Measurements from ENCODE around the gene TBX18.

TBX18 gene

DNA sequence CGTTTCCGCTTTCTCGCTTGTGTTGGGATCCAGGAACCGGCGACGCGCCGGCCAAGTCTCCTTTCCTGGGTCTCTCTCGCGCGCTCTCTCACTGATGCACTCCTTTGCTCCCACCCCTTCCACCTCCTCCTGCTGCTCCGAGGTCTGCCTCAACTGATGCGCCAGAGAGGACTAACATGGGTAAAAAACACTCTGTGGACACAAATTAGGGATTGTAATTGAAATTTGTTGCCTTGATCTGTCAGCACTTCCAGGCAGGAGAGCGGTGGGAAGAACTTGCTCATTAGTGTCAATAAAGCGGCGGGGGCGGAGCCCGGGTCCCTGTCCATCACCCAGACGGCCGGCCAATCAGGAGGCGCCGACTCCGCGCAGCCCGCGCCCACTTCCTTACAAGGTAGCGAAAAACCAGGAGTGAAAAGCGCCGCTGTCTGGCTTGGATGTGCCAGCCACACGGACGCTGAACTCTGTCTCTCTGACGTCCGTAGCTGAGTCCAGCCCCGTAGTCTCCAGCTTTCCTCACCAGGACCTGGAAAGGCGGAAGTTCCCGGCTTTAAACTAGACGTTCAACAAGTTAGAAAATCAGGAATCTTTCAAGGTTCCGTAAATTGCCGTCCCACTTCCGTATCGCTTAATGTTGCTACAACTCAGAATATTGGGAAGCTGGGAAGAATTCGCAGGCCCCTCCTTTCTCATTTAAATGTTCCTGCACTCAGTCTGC lies at the start of gene TBX18:
Gene TBX18, minus strand, starts transcription at position 267 of the 718 bp plus-strand sequence. CDS start 417 bp downstream, outside the sequence.
- no peak for DNase-seq (ENCODE audit: low read depth in 2 of 2)

DNA sequence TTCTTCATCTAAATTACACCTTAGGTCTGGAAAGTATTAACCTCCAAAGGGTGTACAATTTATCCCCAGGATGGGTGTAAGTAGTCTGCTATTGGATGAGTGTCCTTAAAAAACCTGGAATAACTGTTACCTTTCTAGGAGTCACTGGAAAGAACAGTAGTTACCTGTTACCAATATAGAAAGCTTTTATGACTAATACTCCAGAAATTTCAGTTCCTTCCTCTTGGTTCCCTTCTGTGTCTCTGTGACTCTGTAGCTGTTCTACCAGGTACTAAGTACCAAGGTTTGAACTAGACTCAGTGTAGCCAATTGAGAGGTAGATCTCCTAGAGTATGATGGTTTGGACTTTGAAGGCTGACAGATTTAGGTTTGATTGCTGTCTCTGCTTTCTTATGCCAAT lies 47.0 kb upstream of the TBX18 start:
- DNase-seq (ENCODE audit: low read depth in 2 of 2) = no peak

DNA sequence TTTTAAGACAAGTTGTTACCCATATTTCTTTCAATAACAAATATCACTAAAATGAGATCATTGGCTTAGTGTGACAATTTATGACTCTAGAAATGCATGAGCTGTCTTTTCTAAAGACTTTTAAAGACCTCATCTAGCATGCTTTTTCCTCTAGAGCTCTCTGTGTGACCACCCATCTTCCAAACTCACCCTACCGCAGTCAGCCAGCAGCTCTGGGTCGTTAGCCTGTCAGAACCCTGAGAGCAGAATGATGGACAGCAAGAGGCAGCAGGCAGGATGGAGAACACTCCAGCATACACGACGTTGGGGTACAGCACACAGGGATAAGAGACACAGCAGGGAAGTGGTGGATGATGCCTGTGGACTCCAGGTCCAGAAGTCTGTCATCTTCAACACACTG lies 45.1 kb upstream of the TBX18 start:
- no peak for DNase-seq (ENCODE audit: low read depth in 2 of 2)

DNA sequence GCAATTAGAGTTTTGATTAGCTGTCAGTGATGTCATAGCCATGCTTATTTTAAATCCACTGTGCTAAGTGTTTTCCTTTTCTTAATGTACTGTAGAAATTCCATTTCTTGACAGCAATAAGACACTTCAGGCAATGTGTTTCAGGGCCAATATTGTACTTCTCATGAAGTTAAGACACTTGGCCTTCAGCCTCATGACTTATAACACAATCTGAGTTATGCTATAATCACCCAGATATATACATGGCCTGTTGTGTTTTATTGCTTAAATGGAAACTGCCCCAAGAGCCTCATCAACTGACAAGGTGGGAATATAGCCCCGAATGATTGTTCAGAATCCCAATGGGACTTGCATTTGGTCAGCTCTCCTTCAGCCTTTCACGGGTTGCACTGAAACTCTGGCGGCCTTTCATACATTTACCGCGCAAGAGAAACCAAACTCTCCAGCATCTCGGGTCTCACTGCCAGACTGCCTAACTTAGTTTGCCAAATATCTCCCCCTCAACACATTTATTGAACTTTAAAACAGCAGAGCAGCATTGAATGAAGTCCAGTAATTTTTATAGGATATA lies 44.2 kb upstream of the TBX18 start:
- DNase-seq (ENCODE audit: low read depth in 2 of 2) = no peak

DNA sequence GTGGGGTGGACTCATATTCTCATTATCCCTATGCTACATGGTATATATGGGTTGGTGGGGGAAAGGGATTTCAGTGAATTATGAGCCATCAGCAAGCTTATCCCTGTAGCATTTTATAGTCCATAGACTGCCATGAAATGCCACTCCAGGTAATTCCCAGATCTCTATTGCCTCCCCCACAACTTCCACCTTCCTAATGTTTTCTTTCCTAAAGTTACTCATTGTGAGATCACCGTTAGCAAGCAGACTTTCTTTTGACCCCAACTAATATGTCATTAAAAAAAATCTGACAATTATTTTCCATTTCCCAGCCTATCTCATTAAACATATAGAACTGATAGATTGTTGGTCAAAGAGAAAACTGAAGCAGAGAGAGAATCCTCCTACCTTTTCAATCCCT lies 40.7 kb upstream of the TBX18 start:
- DNase-seq (ENCODE audit: low read depth in 2 of 2) = no peak

DNA sequence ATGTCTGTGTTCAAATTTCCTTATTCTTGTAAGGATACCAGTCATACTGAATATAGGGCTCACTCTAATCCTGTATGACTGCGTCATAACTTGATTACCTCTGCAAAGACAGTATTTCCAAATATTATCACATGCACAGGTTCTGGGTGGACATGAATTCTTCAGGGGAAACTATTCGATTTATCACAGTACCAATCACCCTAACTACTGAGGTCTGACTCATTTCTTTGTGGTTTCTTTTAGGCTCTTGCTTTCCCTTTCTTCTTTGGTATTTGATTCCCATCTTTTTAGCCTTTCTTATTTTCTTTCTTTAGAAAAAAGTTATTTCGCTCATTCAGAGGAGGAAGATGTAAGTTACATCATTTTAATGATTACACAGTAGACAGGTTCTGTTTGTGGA lies 40.3 kb upstream of the TBX18 start:
- no peak for DNase-seq (ENCODE audit: low read depth in 2 of 2)

DNA sequence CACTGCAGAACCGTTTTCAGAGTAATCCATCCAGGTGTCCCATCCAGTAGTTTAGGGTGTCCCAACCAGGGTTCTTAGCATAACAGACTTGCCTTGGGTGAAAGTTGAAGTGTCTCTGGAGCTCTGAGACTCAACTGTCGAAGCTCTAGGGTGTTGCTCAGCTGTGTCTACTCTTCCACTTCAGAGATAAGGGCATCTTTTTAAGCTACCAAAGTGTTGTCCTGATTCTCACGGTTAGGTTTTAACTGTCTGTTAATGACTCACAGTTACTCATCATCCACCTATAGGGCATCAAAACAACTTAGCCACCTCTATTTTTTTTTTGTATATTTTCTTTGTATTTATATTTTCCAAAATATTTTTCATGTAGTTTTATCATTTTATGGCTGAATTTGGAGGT lies 36.9 kb upstream of the TBX18 start:
- DNase-seq (ENCODE audit: low read depth in 2 of 2) = no peak

DNA sequence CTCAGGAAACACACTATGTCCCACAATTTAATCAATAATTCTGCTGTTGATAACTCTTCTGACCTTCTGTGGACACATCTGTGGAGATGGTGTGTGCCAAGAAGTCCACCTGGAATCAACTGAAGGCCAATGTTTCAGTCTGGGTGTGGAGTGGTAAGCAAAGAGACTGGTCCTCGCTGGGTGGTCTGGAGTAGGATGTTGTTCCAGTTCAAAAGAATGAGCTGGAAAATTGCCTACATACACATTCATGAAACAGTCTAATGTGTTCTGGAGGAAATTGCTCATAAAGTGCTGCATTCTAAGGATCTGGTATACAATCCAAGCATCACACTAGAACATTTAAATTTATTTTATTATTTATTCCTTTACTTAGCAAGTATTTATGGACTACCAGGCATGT lies 33.9 kb upstream of the TBX18 start:
- no peak for DNase-seq (ENCODE audit: low read depth in 2 of 2)

DNA sequence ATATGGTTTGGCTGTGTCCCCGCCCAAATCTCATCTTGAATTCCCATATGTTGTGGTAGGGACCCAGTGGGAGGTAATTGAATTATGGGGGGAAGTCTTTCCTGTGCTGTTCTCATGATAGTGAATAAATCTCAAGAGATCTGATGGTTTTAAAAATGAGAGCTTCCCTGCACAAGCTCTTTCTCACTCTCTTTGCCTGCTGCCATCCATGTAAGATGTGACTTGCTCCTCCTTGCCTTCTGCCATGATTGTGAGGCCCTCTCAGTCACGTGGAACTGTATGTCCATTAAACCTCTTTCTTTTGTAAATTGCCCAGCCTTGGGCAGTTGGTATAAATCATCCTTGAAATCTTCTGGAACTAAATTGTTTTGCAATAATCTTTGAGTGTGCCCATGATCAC lies 31.9 kb upstream of the TBX18 start:
- no peak for DNase-seq (ENCODE audit: low read depth in 2 of 2)

DNA sequence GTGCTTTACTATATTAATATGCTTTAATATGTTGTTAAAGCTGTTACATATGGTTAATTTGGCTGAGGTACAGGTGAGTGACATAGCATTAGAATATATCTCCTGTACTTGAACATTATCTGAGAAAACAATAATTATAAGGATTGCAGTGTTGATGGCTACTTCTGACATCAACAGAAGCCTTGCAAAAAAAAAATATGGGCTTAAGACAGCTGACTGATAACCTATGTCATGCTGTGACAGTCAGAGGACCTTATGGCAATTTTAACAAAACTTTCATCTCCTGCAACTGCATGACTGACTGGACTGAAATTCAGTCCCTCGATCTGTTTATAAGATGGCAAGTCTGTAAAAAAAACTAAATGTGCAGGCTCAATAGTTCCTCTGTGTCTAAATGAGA lies 27.5 kb upstream of the TBX18 start:
- no peak for DNase-seq (ENCODE audit: low read depth in 2 of 2)

DNA sequence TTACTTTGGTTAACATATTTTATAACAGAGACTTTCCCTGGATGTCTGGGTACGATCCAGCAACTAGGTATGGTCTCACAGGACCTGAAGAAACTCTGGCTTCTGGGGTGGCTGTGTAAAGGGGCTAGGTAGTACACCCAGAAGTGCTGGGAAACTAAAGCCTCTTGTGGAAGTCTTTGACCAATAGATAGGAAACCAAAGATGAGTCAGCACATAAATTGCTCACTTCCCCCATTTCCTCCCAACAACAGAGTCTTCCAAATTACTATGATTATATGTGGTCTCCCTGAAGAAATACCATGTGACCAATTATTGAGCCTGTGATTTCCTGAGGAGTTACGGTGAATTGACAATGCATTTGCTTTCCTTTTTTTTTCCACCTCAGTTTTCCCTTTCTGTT lies 26.8 kb upstream of the TBX18 start:
- DNase-seq (ENCODE audit: low read depth in 2 of 2) = no peak

DNA sequence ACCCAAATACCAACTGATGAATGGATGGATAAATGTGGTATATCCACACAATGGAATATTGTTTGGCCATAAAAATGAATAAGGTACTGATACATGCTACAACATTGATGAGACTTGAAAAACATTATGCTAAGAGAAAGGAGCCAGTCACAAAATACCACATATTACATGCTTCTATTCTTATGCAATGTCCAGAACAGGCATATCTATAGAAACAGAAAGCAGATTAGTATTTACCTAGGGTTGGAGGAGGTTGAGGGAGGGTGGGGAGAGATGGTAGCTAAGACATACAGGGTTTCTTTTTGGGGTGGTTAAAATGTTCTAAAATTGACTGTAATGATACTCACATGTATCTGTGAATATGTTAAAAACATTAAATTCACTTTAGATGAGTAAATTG lies 24.8 kb upstream of the TBX18 start:
- no peak for DNase-seq (ENCODE audit: low read depth in 2 of 2)

DNA sequence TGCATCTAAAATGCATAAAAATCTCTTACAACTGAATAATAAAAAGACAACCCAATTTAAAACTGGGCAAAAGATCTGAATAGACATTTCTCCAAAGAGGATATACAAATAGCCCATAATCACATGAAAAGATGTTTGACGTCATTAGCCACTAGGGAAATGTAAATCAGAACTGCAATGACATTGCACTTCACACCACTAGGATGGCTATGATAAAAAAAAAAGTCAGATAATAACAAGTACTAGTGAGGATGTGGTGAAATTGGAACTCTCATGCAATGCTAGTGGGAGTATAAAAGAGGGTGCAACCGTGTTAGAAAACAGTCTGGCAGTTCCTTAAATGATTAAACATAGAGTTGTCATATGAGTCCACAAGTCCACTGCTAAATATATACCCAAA lies 24.3 kb upstream of the TBX18 start:
- DNase-seq (ENCODE audit: low read depth in 2 of 2) = no peak

DNA sequence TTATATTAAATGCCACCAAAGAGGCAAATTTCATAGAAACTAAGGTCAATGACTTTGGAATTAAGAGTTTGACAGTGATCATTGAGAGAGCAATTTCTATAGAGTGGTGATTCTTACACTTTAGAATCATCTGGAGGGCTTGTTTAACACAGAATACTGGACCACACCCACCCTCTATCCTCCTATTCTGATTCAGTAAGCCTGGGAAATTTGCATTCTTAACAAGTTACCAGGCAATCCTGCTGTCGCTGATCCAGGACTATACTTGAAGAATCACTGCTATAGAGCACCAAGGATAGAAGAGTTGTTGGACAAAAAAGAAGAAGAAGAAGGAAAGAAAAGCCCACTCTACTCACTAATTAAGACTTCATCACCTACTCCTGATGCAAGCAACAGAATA lies 21.3 kb upstream of the TBX18 start:
- DNase-seq (ENCODE audit: low read depth in 2 of 2) = no peak

DNA sequence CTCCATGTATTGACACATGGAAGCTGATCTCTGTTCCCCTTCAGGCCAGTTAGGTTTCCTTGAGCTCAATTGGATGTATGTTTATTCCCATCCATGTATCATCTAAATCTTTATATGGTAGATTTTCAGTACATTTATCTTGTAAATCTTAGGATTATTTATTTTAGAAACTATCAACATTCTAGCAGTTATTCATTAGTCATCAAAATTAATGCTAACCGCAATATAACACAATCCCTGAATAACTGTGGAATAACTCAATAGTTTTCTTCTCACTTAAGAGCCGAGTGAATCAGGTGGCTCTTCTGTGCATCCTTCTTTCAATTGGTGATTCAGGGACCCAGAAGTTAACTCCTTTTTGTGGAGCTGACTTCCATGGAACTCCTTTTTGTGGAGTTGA lies 15.5 kb upstream of the TBX18 start:
- no peak for DNase-seq (ENCODE audit: low read depth in 2 of 2)

DNA sequence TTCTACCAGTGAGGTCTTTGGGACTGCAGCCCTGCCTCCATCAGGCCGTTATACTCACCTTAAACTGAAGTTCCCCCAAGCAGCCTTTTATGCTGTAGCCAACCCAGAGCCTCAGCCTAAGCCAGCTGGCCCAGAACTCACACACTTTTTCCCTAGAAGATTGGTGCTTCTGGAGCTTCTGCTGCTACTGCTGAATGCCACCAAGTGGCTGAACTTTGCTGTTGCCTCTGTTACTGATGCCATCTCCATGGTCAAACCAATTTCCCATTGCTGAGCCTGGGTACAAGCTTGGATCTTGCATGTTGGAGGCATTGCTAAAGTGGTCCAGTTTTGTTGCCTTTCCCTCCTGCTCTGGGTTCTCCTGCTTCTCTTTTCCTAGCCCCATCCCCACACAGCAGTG lies 15.0 kb upstream of the TBX18 start:
- no peak for DNase-seq (ENCODE audit: low read depth in 2 of 2)

DNA sequence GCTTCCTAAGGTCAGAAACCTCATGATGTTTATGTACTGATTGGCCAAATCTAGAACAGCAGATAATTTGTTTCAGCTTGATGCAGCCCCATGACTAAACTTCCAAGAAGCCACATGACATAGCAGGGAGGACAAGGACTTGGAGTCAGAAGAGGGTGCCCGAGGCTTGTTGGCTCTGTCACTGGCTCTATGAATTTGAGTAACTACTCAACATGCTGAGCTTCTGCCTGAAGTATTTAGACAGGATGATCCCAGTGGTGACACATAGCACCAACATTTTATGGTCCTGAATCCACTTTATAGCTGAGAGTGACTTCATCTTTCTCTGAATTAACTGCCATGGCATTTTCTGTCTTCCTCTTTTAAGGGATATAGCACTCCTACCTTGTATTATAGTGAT lies 13.5 kb upstream of the TBX18 start:
- DNase-seq (ENCODE audit: low read depth in 2 of 2) = no peak

DNA sequence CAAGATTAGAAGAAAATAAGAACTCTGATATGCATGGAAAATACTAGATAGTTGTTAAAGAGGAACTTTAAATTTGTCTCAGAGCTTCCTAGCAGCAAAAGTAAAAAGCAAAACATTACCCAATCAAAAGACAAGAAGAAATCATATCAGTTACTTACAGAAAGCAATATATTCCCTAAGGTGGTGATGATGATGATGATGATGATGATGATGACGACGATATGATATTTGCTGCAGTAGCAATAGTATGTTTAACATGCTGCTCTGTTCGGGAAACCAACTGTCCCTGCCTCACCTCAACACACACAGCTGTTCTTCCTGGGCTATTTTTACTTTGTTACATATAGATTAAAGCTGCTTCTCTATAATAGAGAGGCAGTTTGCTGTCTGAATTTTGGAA lies 12.0 kb upstream of the TBX18 start:
- no peak for DNase-seq (ENCODE audit: low read depth in 2 of 2)

DNA sequence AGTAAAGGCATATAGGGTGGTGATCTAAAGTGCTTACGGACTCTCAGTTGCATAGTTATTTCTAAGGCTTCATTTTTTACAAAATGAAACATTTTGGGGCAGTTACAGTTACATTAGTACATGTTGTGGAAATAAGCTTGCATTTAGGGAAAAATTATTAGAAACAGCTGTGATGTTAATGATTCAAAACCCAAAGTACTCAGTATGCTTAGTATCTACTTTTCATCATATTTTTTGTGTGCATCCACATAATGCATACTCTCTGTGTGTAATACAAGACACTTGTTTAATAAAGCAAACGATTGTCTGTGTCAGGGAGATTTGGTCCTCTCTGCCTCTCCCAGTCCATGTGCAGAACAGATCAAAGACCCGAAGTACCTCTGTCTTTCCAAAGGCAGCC lies 11.4 kb upstream of the TBX18 start:
- DNase-seq (ENCODE audit: low read depth in 2 of 2) = no peak

DNA sequence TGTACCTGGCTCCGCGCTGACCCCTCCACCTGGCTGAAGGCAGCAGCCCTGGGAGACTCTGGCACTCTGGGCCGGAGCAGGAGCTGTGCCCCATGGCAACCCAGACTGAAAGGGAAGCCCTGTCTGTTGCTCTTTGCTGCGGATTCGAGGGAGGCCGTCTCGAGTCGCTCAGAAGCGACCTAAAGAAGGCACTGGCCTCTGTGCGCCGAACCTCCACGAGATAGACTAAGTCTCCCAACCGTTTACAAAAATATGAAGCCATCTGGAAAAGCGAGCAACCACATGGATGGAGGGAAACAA lies 10.5 kb upstream of the TBX18 start:
- no peak for DNase-seq (ENCODE audit: low read depth in 2 of 2)

DNA sequence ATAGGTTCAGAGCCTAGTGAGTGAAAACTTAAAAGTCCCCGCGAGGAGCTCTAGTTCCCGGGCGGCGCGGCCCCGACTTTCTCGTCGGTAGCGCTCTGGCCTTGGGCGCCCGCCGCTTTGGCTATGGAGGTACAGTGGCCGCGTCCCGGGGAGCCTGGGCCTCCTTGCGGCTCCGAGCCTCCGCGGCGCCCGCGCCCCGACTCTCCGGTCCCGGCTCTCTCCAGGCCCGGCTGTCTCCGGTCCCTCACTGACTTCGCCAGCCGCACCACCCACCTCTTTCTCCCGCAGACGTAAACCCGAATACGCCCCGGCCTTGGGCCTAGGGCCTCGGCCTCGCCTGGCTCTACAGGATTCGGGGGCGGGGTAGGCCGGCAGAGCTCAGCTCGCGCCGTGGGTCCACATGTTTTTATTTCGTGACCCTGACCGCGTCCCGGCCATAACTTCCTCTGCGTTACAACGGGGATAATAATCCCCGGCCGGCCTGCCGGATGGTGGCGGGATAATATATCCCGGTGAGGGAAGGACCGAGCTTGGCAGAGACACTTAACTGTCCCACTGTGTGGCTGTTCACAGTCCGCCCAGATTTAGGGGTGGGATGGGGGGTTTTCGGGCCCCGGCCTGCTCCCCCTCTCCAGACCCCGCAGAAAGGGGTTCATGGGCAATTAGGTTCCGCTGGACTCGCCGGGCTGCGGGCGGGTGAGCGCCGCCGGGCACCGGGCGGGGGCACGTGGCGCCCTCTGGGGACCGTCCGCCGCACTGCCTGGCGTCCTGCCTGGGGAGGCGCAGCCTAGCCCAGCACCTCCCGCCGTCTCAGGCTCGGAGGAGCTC lies 10.0 kb upstream of the TBX18 start:
- no peak for DNase-seq (ENCODE audit: low read depth in 2 of 2)

DNA sequence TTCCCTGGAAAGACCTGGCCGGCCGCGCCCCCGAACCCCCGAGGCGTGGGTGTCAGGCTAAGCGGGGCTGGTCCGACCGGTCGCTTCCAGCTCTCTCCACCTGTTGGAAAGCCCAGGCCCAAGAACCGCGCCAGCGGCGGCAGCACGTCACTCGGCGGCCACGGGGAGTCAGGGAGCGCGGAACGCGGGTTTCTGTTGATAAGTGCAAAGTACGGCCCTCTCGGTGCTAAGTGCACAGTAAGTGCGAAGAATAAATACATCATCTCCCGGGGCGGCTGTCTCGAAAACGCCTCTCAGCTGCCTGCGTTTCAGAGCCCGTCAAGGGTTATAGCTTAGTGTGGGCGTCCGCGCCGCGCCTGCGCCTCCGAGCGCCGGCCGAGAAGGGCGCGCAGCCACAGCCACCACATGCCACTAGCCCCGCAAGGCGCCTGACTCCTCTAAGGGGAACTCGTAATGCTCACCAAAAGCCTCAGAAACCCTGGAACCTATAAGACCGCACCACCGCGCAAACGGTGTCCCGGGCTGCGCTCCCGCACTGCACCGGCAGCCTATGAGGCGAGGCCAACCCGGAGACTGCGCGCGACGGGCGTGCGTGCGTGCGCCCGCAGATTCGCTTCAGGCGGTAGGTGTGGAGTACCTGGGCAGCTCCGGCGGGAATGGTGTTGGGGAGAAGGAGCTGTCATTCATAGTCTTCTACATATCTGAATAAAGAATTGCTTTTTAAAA lies 9.2 kb upstream of the TBX18 start:
- no peak for DNase-seq (ENCODE audit: low read depth in 2 of 2)

DNA sequence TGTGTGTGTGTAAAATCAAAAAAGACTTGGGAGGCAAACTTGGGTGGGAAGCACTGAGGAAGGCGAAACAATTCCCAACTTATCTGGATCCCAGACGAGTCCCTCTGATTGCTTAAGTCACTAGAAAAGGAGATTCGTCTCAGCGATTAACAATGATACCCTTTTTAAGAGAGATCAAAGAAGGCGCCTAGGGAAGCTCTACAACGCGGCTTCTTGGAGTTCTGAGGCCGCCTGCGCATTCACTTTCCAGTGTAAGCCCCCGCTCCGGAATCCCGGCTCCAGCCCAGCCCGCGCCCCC lies 8.7 kb upstream of the TBX18 start:
- DNase-seq (ENCODE audit: low read depth in 2 of 2) = no peak
